Right forelimb (tissue), 1 donor: ENCODE results near the gene CD151.
A peak's percentile ranks its signal among the peaks of the same experiment; 100 is the strongest.

ENCODE experiments used
- DNase-seq: peaks from one replicate; pipeline ENCODE4 v3.0.0-alpha.2; 2018

Gene CD151

GRCh38 chr11:843818-844692, 11.3 kb downstream of the CD151 start:
- peak; percentile 87 for DNase-seq

- DNase-seq, result peak; percentile 96
Observed at GRCh38 chr11:844693-845644, 12.2 kb downstream of the CD151 start.

- no peak for DNase-seq
Observed at GRCh38 chr11:845872-846495, 13.2 kb downstream of the CD151 start.

DNA sequence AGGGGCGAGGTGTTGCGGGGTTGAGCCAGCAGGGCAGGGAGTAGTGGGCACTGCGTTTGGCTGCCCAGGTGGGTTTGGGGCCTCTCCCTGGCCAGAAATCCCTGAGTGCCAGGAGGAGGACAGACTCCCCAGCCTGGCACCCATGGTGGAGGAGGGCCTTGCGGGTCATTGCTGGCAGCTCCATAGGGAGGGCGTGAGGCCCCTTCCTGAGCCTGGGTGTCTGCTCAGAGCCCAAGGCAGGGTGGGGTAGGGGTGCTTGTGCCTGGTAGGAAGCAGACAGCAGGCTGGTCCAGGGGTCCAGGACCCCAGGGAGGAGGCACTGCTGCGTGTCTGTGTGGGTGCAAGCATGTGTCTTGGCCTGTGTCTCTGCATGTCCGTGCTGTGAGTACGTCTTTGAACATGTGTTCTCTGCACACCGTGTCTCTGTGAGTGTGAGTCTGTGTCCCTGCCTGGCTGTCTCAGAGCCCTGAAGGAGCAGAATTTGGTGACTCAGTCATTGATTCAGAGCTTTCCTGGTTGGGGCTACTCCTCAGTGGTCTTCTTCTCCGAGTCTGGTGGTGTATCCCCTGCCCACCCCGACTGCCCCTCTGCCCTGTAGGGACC, 13.8 kb downstream of the CD151 start:
- no peak for DNase-seq

DNA sequence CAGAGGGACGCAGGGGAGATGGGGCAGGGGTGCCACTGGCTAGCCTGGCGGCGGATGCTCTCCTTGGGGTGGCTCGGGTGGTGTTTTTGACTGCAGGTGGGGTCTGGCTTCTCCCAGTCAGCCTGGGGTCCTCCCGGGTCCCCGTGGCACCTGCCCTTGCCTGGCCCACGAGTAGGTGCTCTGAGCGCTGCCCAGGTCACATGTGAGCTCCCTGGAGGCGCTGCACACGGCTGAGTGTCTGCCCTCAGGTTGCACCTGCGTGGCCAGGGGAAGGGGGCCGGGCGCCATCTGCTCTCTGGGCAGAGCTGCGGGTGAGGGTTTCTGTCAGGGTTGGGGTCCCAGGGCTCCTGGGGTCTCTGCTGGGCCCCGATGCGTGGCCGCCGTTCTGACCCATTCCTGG, 15.1 kb downstream of the CD151 start:
- DNase-seq, result no peak

GRCh38 chr11:848380-848931, 15.7 kb downstream of the CD151 start:
- DNase-seq, result no peak

DNA sequence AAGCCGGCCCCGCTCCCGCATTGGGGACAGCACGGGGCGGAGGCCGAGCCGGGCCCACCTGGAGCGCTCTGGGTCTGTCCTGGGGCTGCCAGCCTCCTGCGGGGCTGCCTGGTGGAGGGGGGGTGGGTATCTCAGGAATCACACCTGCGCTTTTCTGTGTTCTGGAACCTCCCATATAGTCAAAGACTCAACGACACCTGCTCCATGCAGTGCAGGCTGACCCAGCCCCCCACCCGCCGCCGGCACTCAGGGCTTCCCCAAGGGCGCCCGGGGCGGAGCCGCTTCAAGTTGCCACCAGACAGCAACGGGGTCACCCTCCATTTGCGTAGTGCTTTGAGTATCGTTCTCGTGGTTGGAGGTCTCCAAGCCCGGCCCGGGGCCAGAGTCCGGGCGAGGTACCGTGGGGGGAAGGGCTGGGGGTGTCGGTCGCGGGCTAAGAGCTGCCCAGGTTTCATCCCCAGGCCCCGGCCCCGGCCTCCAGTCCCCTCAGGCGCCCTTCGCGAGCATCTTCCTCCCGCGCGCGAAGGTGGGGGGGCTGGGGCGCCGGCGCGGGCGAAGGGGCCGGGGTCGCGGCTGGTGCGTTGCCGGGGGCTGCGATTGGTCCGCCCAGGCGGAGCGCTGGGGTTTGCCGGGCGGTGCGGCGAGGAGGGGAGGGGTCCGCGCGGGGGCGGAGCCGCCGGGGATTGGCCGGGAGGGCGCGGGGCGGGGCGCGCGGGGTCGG, 16.5 kb downstream of the CD151 start:
- DNase-seq, result peak; percentile 80

DNA sequence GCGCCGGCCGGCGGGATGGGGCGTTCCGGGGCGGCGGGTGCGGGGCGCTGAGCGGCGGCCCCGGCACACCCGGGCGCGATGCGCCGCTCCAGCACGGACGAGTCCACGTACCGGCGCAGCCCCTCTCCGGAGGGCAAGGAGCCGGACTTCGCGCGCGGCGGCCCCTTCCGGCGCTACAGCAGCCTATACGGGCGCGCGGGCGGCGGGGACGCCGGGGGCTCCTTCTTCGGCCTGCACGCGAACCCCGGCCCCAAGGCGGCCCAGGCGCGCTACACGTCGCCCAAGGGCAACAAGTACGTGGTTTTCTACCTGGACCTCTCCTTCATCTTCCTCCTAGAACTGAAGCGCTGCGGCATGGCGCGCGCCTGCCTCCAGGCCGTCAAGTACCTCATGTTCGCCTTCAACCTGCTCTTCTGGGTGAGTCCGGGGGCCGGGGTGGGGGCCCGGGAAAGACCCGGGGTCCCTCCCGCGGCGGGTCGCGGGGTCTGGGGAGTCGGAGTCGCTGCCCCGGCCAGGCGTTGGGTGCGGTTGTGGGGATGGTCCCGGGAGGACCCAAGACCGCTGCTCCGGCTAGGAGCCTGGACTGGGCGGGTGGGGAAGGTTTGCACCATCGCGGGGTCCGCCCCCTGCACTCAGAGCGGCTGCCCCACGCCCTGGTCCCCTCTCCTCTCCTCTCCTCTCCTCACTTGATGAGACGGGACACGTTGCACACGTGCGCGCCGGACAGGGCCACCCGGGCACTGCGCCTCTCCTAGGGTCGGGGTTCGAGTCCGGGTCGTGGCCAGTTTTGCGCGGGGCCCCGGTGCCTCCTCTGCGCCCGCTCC, 17.4 kb downstream of the CD151 start:
- no peak for DNase-seq

- no peak for DNase-seq
Observed at GRCh38 chr11:850775-851763, 18.3 kb downstream of the CD151 start.

- no peak for DNase-seq
Observed at GRCh38 chr11:852762-853161, 20.0 kb downstream of the CD151 start.

- DNase-seq, result no peak
Observed at GRCh38 chr11:853682-854448, 21.1 kb downstream of the CD151 start.

- DNase-seq, result no peak
Observed at GRCh38 chr11:854601-855329, 22.0 kb downstream of the CD151 start.

GRCh38 chr11:855330-855674, 22.6 kb downstream of the CD151 start:
- DNase-seq, result no peak

GRCh38 chr11:855796-856195, 23.0 kb downstream of the CD151 start:
- DNase-seq, result no peak

DNA sequence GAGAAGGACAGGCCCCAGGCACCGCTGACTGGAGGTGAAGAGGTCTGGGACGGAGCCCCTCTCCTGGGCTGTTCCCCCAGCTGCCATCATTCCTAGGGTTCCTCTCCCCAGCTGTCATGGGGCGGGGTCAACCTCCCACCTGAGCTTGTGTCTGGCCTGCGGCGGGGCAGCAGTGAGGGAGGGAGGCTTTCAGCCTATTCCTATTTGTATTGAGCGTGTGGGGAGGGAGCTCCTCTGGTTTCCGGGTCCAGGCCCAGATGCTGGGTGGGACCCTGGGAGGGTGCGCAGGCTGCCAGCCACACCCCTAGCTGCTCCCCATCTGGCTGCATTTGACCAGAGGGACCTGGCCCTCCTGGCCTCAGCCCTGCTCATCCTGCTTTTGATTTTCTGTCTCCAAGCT, 23.6 kb downstream of the CD151 start:
- DNase-seq, result no peak

- no peak for DNase-seq
Observed at GRCh38 chr11:858053-858761, 25.5 kb downstream of the CD151 start.

- DNase-seq, result no peak
Observed at GRCh38 chr11:858762-859339, 26.1 kb downstream of the CD151 start.
